Body of pancreas (tissue), 4 donors: Measurements from ENCODE around the gene TTLL11.

Experiments used
- CTCF ChIP-seq, 7 experiments: fragments of 450-650 bp in 4 of 7; fragments of 200-600 bp in 3 of 7; sonication (generic) in 3 of 7; IDR thresholded peaks; one replicate each; pipeline ENCODE4 v1.5.1; 2016 to 2019; ENCODE audit warnings: antibody characterized with exemption in 7 of 7
- POLR2A ChIP-seq, 3 donors: fragments of 450-650 bp; IDR thresholded peaks; one replicate each; pipeline ENCODE4 v1.6.1; 2016; ENCODE audit warnings: antibody characterized with exemption in 3 of 3, mild to moderate bottlenecking in 2 of 3

DNA sequence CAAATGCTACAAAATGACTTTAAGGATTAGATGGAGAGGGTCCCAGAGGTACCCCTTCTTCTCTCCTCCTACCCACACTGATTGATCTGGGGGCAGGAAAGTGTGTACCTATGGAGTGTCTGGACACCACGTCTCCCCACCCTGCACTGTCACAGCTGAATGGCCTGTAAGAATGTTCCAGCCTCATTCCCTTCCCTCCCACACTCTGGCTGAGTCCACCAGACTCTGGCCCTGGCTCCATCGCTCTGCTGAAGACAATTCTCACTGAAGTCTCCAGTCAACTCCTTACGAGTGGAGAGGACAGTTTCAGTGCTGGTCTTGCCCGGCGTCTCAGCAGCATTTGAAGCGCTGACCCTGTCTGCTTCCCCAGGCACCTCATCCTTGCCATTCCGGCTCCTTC, 105.8 kb downstream of the TTLL11 start:
- TF ChIP-seq CTCF (IDR thresholded peaks at IDR 0.05) (no peak), POLR2A (IDR thresholded peaks at IDR 0.05) (no peak)
